Vagina (tissue), 2 donors: ENCODE measurements around the gene RPAP3.

Experiments used
- POLR2A ChIP-seq, 2 donors: fragments of 450-650 bp; IDR thresholded peaks; one replicate each; pipeline ENCODE4 v1.6.1; 2017; ENCODE audit warnings: antibody characterized with exemption in 2 of 2, mild to moderate bottlenecking in 2 of 2, moderate library complexity in 2 of 2
- TF ChIP-seq, protein P1 (sequence below), 3 experiments: fragments of 450-650 bp in 2 of 3; fragments of 200-600 bp in 1 of 3; sonication (generic) in 1 of 3; IDR thresholded peaks; one replicate each; pipeline ENCODE4 v1.5.1; 2017 to 2019; ENCODE audit warnings: antibody characterized with exemption in 3 of 3, mild to moderate bottlenecking in 2 of 3, moderate library complexity in 2 of 3

DNA sequence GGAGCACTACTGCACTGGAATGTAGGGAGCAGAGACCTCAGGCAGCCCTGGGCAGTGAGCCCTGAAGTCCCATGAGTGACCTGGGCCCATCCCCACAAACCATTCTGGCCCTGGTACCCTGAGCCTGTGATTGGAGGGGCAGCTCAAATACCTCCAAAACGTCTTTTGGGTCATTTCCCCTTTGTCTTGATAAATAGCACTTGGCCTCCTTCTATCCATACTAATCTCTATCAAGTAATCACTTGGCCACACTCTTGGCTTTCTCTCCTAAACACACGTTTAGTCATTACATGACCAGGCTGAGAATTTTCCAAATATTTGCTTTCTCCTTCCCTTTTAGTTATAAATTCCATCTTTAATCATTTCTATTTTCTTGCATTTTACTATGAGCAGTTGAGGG lies 91.3 kb downstream of the RPAP3 start:
- TF ChIP-seq, protein P1, sequence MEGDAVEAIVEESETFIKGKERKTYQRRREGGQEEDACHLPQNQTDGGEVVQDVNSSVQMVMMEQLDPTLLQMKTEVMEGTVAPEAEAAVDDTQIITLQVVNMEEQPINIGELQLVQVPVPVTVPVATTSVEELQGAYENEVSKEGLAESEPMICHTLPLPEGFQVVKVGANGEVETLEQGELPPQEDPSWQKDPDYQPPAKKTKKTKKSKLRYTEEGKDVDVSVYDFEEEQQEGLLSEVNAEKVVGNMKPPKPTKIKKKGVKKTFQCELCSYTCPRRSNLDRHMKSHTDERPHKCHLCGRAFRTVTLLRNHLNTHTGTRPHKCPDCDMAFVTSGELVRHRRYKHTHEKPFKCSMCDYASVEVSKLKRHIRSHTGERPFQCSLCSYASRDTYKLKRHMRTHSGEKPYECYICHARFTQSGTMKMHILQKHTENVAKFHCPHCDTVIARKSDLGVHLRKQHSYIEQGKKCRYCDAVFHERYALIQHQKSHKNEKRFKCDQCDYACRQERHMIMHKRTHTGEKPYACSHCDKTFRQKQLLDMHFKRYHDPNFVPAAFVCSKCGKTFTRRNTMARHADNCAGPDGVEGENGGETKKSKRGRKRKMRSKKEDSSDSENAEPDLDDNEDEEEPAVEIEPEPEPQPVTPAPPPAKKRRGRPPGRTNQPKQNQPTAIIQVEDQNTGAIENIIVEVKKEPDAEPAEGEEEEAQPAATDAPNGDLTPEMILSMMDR (IDR thresholded peaks at IDR 0.05) = no peak
- TF ChIP-seq POLR2A (IDR thresholded peaks at IDR 0.05) = no peak
